ENCODE data around the gene KBTBD4.

The KBTBD4 gene

GRCh38 chr11:47578524-47579494 is at the start of gene KBTBD4, which contains the start of gene NDUFS3:
Gene KBTBD4, minus strand, starts transcription at chr11:47578970. Its CDS starts 19 bp downstream, at chr11:47578951.
Gene NDUFS3, plus strand, starts transcription at chr11:47579074. Its CDS starts 18 bp downstream, at chr11:47579092.
- DNase-seq (ENCODE audit: extremely low spot score, insufficient read length, low read depth) (peak; percentile 91), FAIRE-seq (peak; percentile 77)

DNA sequence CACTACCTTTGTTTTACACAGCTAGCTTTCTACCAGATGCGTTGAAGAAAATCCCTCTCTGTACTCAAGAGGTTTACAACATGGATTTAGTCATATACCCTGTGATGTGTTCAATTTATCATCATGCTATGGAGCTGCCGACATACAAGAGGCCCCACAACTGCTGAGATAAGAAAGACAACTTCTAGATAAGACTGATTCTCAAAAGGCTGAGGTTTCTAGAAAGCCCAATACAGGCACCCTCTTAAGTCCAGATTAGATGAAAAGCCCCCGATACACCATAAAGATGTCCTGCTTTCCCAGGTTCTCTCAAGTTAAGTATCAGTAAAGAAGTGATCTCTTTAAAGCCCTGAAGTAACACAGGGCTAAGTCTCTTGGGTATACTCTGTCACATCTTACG is 49.3 kb upstream of the KBTBD4 start:
- DNase-seq (ENCODE audit: extremely low spot score, insufficient read length, low read depth) (no peak), FAIRE-seq (no peak)

- DNase-seq (ENCODE audit: extremely low spot score, insufficient read length, low read depth) (no peak), FAIRE-seq (no peak)
Observed at GRCh38 chr11:47626234-47626633, 47.5 kb upstream of the KBTBD4 start.

GRCh38 chr11:47620836-47621378 is 42.1 kb upstream of the KBTBD4 start:
- DNase-seq (ENCODE audit: extremely low spot score, insufficient read length, low read depth) (no peak), FAIRE-seq (no peak)

DNA sequence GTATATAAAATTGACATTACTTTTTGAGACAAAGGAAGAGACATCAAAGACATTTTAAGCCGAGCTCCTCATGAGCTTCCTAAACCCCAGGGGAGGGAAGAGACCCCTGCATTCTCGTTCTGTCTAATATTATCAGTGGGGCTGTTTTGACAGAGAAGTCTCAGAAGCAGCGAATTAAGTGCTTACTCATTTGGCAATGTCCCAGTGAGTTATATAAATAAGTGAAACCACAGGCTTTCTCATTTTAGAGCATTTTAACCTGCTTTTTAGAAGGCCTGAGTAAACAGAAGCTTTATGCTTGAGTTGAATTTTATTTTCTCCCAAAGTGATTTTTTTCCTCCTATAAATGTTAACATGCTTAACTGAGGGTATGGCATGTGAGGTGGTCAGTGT is 38.6 kb upstream of the KBTBD4 start:
- DNase-seq (ENCODE audit: extremely low spot score, insufficient read length, low read depth) = no peak
- FAIRE-seq = no peak

- FAIRE-seq (no peak), DNase-seq (ENCODE audit: extremely low spot score, insufficient read length, low read depth) (no peak)
Observed at GRCh38 chr11:47616726-47617416, 38.1 kb upstream of the KBTBD4 start.

GRCh38 chr11:47615249-47615648 is 36.5 kb upstream of the KBTBD4 start:
- DNase-seq (ENCODE audit: extremely low spot score, insufficient read length, low read depth) = no peak
- FAIRE-seq = no peak

- FAIRE-seq = peak; percentile 58
- DNase-seq (ENCODE audit: extremely low spot score, insufficient read length, low read depth) = no peak
Observed at GRCh38 chr11:47611348-47611794, 32.6 kb upstream of the KBTBD4 start.

DNA sequence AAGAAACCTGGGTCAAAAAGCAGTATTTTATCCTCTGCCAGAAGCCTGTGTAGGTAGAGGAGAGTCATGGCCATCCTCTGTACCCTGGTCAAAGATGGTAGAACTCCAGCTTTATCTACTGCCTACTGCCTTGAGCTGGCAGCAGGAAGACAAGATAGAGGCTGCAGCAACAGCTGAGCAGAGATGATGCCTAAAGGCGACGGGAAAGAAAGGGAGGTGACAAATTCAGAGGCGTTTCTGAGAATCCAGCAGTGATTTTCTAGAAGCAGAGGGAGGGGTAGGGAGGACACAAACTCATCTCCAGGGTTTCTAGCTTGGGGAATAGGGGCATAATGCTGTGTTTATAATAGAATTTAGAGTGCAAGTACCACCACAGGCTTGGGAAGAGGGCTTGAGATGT is 30.9 kb upstream of the KBTBD4 start:
- FAIRE-seq (no peak), DNase-seq (ENCODE audit: extremely low spot score, insufficient read length, low read depth) (no peak)

- DNase-seq (ENCODE audit: extremely low spot score, insufficient read length, low read depth) (no peak), FAIRE-seq (no peak)
Observed at GRCh38 chr11:47607380-47607779, 28.6 kb upstream of the KBTBD4 start.

- FAIRE-seq = no peak
- no peak for DNase-seq (ENCODE audit: extremely low spot score, insufficient read length, low read depth)
Observed at GRCh38 chr11:47606731-47607130, 28.0 kb upstream of the KBTBD4 start.

- no peak for DNase-seq (ENCODE audit: extremely low spot score, insufficient read length, low read depth)
- no peak for FAIRE-seq
Observed at GRCh38 chr11:47605921-47606320, 27.2 kb upstream of the KBTBD4 start.

- DNase-seq (ENCODE audit: extremely low spot score, insufficient read length, low read depth) (no peak), FAIRE-seq (no peak)
Observed at GRCh38 chr11:47603295-47603694, 24.5 kb upstream of the KBTBD4 start.

DNA sequence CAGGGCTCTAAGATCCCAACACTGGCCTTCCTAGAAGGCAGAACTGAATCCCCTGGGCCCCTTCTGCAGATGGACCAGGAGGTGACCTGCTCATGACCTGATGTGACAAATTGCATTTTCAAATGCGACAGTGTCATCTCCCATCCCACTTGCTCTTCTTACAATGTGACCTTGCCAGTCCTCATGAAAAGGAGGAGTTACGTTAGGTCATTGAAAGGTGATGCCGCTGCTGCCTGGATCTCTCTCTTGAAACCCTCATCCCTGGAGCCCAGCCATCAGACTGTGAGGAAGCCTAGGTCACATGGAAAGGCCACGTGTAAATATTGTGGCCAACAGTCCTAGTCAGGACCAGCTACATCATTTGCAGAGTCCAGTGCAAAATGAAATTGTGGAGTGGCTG is 21.1 kb upstream of the KBTBD4 start:
- DNase-seq (ENCODE audit: extremely low spot score, insufficient read length, low read depth) (no peak), FAIRE-seq (no peak)

DNA sequence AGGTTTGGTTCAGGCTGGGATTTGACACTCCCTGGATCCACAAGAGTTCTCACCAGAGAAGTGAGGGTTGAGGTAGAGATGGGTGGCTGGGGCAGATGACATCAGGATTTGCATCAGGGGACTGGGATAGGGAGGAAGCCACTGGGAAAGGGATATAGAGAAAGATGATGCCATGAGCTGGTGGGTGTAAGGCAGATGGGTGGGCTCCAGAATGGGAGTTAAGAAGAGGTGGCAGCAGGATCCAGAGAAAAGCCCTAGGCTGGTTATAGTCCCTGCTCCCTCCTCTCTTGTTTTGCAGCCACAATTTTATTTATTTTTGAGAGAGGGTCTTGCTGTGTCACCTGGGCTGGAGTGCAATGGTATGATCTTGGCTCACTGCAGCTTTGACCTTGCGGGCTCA is 17.2 kb upstream of the KBTBD4 start:
- no peak for DNase-seq (ENCODE audit: extremely low spot score, insufficient read length, low read depth)

DNA sequence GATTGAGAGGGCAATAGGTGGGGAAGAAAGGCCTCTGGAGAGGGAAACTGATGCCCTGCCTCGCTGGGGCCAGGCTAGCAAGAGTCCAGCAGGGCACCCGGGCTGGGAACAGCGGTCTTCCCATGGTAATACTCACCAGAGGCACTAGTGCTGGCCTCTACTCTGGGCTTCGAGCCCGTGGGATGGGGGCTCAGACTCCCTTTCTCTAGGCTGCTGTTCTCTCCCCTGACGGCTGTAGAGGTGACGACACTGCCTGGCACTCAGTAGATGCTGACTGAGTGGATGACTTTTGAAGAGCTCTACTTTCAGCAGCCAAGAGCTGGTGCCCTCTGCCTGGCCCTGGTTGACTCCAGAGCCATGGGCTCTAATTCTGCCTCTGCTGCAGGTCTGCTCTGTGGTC is 16.3 kb upstream of the KBTBD4 start:
- no peak for DNase-seq (ENCODE audit: extremely low spot score, insufficient read length, low read depth)
- no peak for FAIRE-seq

More for the DNA sequence above, 17.2 kb upstream of the KBTBD4 start:
- FAIRE-seq = no peak

- no peak for FAIRE-seq
- DNase-seq (ENCODE audit: extremely low spot score, insufficient read length, low read depth) = no peak
Observed at GRCh38 chr11:47593934-47594855, 15.4 kb upstream of the KBTBD4 start, which contains the start of gene C1QTNF4. Gene C1QTNF4, minus strand, starts transcription at chr11:47594411. Its CDS starts 3,601 bp downstream, at chr11:47590810.

DNA sequence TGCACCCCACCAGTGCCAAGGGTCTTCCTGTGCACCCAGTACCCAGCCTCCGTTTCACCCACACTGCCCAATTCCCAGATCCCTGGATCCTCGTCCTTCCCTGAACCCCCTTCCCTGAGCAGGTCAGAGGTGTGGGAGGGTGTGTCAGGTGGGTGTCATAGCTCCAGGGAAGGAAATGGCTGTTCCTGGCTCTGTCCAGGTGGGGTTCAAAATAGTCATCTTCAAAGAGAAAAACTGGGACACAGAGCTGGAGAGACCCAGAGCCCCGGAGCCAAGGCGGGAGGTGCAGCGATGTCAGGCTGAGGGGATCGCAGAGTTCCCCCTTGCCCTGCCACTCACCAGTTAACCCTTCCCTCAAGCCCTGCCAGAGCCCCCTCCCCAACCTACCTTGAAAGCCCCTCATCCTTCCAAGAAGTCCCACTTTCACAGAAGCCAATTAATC is 14.7 kb upstream of the KBTBD4 start:
- no peak for DNase-seq (ENCODE audit: extremely low spot score, insufficient read length, low read depth)
- no peak for FAIRE-seq

- no peak for DNase-seq (ENCODE audit: extremely low spot score, insufficient read length, low read depth)
- FAIRE-seq = no peak
Observed at GRCh38 chr11:47592970-47593369, 14.2 kb upstream of the KBTBD4 start.

All from GM18507 (cell line).